Esophagus squamous epithelium (tissue), 5 donors: ENCODE results near the gene SLC39A3. TPM values are rescaled to one million over a fixed set of nuclear protein-coding genes. Genes with fewer than 3 reads are reported as not detected.

ENCODE experiments used
- DNase-seq: peaks from one replicate; lab custom pipeline; 2025; lab: John Stamatoyannopoulos, UW
- H3K27ac ChIP-seq, 4 donors: fragments of 200-600 bp; sonication (generic); one replicate each; pipeline ENCODE4 v1.5.1; 2016 to 2019; ENCODE audit warnings: mild to moderate bottlenecking in 1 of 4
- H3K27me3 ChIP-seq, 4 donors: fragments of 200-600 bp; sonication (generic); 1 replicate in 3 of 4; 2 replicates in 1 of 4; pipeline versions ENCODE4 v1.5.1 to v1.6.0; 2017 to 2021; ENCODE audit warnings: antibody characterized with exemption in 1 of 4
- H3K36me3 ChIP-seq, 3 donors: fragments of 200-600 bp; sonication (generic); one replicate each; pipeline ENCODE4 v1.5.1; 2016 to 2019
- H3K4me1 ChIP-seq, 3 donors: fragments of 200-600 bp; sonication (generic); one replicate each; pipeline ENCODE4 v1.5.1; 2017 to 2019
- H3K4me3 ChIP-seq, 4 donors: fragments of 200-600 bp; sonication (generic); 1 replicate in 3 of 4; 2 replicates in 1 of 4; pipeline ENCODE4 v1.5.1; 2016 to 2019; ENCODE audit warnings: mild to moderate bottlenecking in 2 of 4, moderate library complexity in 1 of 4
- H3K9me3 ChIP-seq, 3 donors: fragments of 200-600 bp; sonication (generic); one replicate each; pipeline ENCODE4 v1.5.1; 2016 to 2019
- CTCF ChIP-seq, 6 experiments: fragments of 450-650 bp in 4 of 6; fragments of 200-600 bp in 2 of 6; sonication (generic) in 2 of 6; IDR thresholded peaks; one replicate each; pipeline ENCODE4 v1.5.1; 2016 to 2019; ENCODE audit warnings: antibody characterized with exemption in 6 of 6, mild to moderate bottlenecking in 4 of 6, moderate library complexity in 4 of 6
- POLR2A ChIP-seq, 4 donors: fragments of 450-650 bp; IDR thresholded peaks; one replicate each; pipeline ENCODE4 v1.6.1; 2017; ENCODE audit warnings: antibody characterized with exemption in 4 of 4, mild to moderate bottlenecking in 4 of 4, moderate library complexity in 3 of 4
- WGBS, 2 donors: methylation state at CpG; one replicate each; pipeline ENCODE4 v1.1.5; 2018; 5-methylcytosine and 5-hydroxymethylcytosine counted together
- intact Hi-C: fragments of 100-400 bp; cut with DNase I; formaldehyde crosslinking; loops from one replicate; pipeline ENCODE4 v1.15.0; 2022
- total RNA-seq, 4 donors: library from RNA; depleted of rRNA; stranded (reverse); fragments of >200 nt; gene quantifications; one replicate each; pipeline ENCODE4 v1.1.0, GENCODE V29; 2016
- donor health status: DM: yes; HTN: yes; CAD: no.

Gene SLC39A3
- total RNA-seq, 4 donors from 2014 or later, result 14.8 to 22.1 (median 20.7) TPM

GRCh38 chr19:2731181-2731995 is 8.4 kb downstream of the SLC39A3 start:
- H3K36me3 ChIP-seq, result peaks cover 0 to 43% (median 2%) of the 10 kb centered on the region in 3 donors
- WGBS, 2 donors, result 85 to 91% methylated on average over 5 to 20 of the region's 41 CpGs
- TF ChIP-seq CTCF (IDR thresholded peaks at IDR 0.05) (no peak), POLR2A (IDR thresholded peaks at IDR 0.05) (no peak)

DNA sequence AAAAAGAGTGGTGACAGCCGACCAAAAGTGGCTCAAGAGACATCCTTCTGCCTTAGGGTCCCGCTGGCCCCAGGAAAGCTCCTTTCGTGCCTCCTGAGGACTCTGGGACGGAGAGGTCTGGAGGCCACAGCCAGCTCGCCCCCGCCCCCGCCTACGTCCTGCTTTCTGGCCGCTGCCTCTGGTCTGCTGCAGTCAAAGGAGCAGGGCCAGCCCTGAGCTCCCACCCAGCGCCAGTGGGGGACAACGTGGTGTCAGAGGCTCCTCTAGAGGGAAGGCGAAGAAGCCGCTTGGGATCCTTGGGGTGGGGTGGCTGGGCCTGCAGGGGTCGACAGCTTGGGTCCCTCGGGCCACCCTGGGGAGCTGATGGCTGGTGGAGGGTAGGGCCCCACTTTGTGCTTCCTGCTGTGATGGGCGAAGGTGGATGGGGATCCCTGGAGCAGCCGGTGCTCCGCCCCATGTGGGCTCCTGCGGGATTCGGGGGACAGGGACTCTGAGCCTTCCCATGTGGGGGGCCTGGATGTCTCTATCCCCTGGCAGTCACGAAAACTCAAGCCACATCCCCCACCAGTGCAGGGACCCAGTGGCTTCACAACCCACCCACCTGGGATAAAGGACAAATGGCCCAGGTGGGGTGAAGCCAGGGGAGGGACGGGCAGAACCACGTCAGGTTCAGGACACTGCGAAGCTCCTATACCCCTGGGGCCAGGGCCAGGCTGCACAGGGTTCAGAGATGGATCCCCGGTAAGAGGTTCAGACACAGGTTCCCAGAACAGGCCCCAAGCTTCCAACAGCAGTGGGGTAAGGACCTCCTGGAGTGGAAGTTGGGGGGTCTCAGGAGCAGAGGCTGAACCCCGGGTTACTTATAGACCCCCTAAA is 9.6 kb downstream of the SLC39A3 start:
- Histone ChIP-seq H3K36me3 (peaks cover 0 to 31% (median 0%) of the 10 kb centered on the region in 3 donors), H3K27me3 (peaks cover 0 to 38% (median 1%) of the 10 kb centered on the region in 4 donors), H3K27ac (no peak overlapping the region), H3K9me3 (no peaks in the 10 kb centered on the region), H3K4me1 (peaks cover 5 to 22% (median 8%) of the 10 kb centered on the region in 3 donors), H3K4me3 (no peak overlapping the region)
- no peak for TF ChIP-seq POLR2A (IDR thresholded peaks at IDR 0.05)
- no peak for DNase-seq
- 77 to 90% methylated on average over 3 to 8 of the region's 26 CpGs for WGBS, 2 donors
- intact Hi-C loops, result no loop called here

More at GRCh38 chr19:2731181-2731995, 8.4 kb downstream of the SLC39A3 start:
- H3K27me3 ChIP-seq, result peaks cover 0 to 26% (median 1%) of the 10 kb centered on the region in 4 donors
- no peak overlapping the region for H3K4me3 ChIP-seq
- H3K27ac ChIP-seq, result no peak overlapping the region
- H3K4me1 ChIP-seq, result peaks cover 5 to 22% (median 8%) of the 10 kb centered on the region in 3 donors
- intact Hi-C loops, result no loop called here
- no peak for DNase-seq
- H3K9me3 ChIP-seq, result no peaks in the 10 kb centered on the region

DNA sequence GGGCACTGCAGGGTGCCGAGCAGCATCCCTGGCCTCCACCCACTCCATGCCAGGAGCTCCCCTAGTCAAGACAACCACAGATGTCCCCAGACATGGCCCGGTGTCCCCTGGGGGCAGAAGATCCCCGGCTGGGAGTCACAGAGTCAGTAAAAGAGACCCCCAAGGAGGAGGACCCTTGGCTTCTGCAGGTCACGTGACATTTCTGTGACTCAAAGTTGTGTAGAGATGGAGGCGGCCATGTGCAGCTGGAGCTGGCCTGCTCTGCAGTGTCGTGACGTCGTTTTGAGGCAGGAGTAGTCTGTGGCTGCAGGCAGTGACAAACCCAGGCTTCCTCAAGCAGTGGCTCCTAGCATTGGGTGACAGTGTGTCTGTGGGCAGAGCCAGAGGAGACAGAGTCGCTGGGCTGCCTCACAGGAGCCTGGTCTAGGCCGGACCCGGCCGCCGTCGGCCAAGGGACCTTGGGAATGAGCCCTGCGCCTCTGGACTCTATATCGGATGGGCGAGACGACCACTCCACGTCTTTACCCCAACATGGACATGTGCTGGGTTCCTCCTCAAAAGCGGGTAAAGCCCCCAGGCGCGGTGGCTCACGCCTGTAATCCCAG is 10.9 kb downstream of the SLC39A3 start:
- 72 to 76% methylated on average over 7 to 9 of the region's 23 CpGs for WGBS, 2 donors
- TF ChIP-seq POLR2A (IDR thresholded peaks at IDR 0.05) (no peak), CTCF (IDR thresholded peaks at IDR 0.05) (no peak)
- H3K4me3 ChIP-seq, result no peak overlapping the region
- no peaks in the 10 kb centered on the region for H3K9me3 ChIP-seq
- H3K27ac ChIP-seq, result no peak overlapping the region
- intact Hi-C loops, result no loop called here
- H3K4me1 ChIP-seq, result peaks cover 5 to 16% (median 8%) of the 10 kb centered on the region in 3 donors
- H3K36me3 ChIP-seq, result peaks cover 0 to 18% (median 0%) of the 10 kb centered on the region in 3 donors
- DNase-seq, result no peak
- peaks cover 0 to 48% (median 1%) of the 10 kb centered on the region in 4 donors for H3K27me3 ChIP-seq

- H3K27ac ChIP-seq, result no peak overlapping the region
- 28% methylated on average over 12 of the region's 16 CpGs; no CpG with 5 or more reads in 1 of the 2 donors for WGBS, 2 donors
- no peaks in the 10 kb centered on the region for H3K9me3 ChIP-seq
- H3K4me1 ChIP-seq, result peaks cover 12 to 22% (median 18%) of the 10 kb centered on the region in 3 donors
- peaks cover 0 to 61% (median 1%) of the 10 kb centered on the region in 4 donors for H3K27me3 ChIP-seq
- intact Hi-C loops, result no loop called here
- H3K36me3 ChIP-seq, result peaks cover 0 to 11% (median 0%) of the 10 kb centered on the region in 3 donors
- no peak overlapping the region for H3K4me3 ChIP-seq
- DNase-seq, result no peak
- TF ChIP-seq POLR2A (IDR thresholded peaks at IDR 0.05) (no peak), CTCF (IDR thresholded peaks at IDR 0.05) (no peak)
Observed at GRCh38 chr19:2727640-2727944, 12.2 kb downstream of the SLC39A3 start.

- DNase-seq, result no peak
- H3K9me3 ChIP-seq, result no peaks in the 10 kb centered on the region
- H3K4me3 ChIP-seq, result no peak overlapping the region
- no peak overlapping the region for H3K27ac ChIP-seq
- TF ChIP-seq CTCF (IDR thresholded peaks at IDR 0.05) (no peak), POLR2A (IDR thresholded peaks at IDR 0.05) (no peak)
- peaks cover 12 to 25% (median 18%) of the 10 kb centered on the region in 3 donors for H3K4me1 ChIP-seq
- peaks cover 0 to 6% (median 0%) of the 10 kb centered on the region in 3 donors for H3K36me3 ChIP-seq
- 7 to 20% methylated on average over 2 to 12 of the region's 26 CpGs for WGBS, 2 donors
- intact Hi-C loops, result no loop called here
- H3K27me3 ChIP-seq, result peaks cover 0 to 66% (median 1%) of the 10 kb centered on the region in 4 donors
Observed at GRCh38 chr19:2726904-2727639, 12.7 kb downstream of the SLC39A3 start.
